ENCODE measurements around the gene TMUB2. TPM values are rescaled to one million over a fixed set of nuclear protein-coding genes. Genes with fewer than 3 reads are reported as not detected.
A peak's percentile ranks its signal among the peaks of the same experiment; 100 is the strongest.

Gene TMUB2
- total and polyA plus RNA-seq, 2 of the 13 experiments (the other 11 are each of a cell fraction or from before 2014, with no cell fraction given): 26.9 to 50.8 TPM

- TF ChIP-seq, protein P1, sequence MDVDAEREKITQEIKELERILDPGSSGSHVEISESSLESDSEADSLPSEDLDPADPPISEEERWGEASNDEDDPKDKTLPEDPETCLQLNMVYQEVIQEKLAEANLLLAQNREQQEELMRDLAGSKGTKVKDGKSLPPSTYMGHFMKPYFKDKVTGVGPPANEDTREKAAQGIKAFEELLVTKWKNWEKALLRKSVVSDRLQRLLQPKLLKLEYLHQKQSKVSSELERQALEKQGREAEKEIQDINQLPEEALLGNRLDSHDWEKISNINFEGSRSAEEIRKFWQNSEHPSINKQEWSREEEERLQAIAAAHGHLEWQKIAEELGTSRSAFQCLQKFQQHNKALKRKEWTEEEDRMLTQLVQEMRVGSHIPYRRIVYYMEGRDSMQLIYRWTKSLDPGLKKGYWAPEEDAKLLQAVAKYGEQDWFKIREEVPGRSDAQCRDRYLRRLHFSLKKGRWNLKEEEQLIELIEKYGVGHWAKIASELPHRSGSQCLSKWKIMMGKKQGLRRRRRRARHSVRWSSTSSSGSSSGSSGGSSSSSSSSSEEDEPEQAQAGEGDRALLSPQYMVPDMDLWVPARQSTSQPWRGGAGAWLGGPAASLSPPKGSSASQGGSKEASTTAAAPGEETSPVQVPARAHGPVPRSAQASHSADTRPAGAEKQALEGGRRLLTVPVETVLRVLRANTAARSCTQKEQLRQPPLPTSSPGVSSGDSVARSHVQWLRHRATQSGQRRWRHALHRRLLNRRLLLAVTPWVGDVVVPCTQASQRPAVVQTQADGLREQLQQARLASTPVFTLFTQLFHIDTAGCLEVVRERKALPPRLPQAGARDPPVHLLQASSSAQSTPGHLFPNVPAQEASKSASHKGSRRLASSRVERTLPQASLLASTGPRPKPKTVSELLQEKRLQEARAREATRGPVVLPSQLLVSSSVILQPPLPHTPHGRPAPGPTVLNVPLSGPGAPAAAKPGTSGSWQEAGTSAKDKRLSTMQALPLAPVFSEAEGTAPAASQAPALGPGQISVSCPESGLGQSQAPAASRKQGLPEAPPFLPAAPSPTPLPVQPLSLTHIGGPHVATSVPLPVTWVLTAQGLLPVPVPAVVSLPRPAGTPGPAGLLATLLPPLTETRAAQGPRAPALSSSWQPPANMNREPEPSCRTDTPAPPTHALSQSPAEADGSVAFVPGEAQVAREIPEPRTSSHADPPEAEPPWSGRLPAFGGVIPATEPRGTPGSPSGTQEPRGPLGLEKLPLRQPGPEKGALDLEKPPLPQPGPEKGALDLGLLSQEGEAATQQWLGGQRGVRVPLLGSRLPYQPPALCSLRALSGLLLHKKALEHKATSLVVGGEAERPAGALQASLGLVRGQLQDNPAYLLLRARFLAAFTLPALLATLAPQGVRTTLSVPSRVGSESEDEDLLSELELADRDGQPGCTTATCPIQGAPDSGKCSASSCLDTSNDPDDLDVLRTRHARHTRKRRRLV (CRISPR knock-in tag; IDR thresholded peaks at IDR 0.05): 0 out of 2 replicates have a peak, but pooled peaks have one; percentile 11
- no peak for TF ChIP-seq ATF3 (CRISPR knock-in tag; IDR thresholded peaks at IDR 0.05)
- TF ChIP-seq ZNF660 (CRISPR knock-in tag; IDR thresholded peaks at IDR 0.05; ENCODE audit: borderline replicate concordance, low read depth): no peak
- no peak for TF ChIP-seq ZNF720 (CRISPR knock-in tag; IDR thresholded peaks at IDR 0.05)
- TF ChIP-seq EZH2 (conservative IDR thresholded peaks at IDR 0.05; ENCODE audit: low read depth, low read length): no peak
- TF ChIP-seq ZC3H4 (CRISPR knock-in tag; IDR thresholded peaks at IDR 0.05; ENCODE audit: borderline replicate concordance): no peak
- TF ChIP-seq ZIK1 (CRISPR knock-in tag; IDR thresholded peaks at IDR 0.05; ENCODE audit: borderline replicate concordance, low read depth): no peak
- TF ChIP-seq ZNF354B (CRISPR knock-in tag; IDR thresholded peaks at IDR 0.05): no peak
- no peak; the same call in 1 of the 2 replicates for TF ChIP-seq DRAP1 (CRISPR knock-in tag; IDR thresholded peaks at IDR 0.05)
These were observed 31.1 kb downstream of the TMUB2 start (continued) for GRCh38 chr17:44217738-44218343.

Data from HepG2 (cell line).